Erythroblast (primary cell): ENCODE results near the gene HNRNPH3.

Experiments
- GATA1 ChIP-seq: IDR thresholded peaks from 2 replicates; pipeline ENCODE4 v1.6.1; 2011; ENCODE audit warnings: low read depth, mild to moderate bottlenecking, control low read depth, low read length, moderate library complexity
- POLR2A ChIP-seq: IDR thresholded peaks from 2 replicates; pipeline ENCODE4 v1.6.1; 2011; ENCODE audit warnings: mild to moderate bottlenecking, low read length

GRCh38 chr10:68301301-68301700 is 30.6 kb upstream of the HNRNPH3 start:
- TF ChIP-seq POLR2A (no peak), GATA1 (no peak)
